ENCODE results near the gene DLK1.

The DLK1 gene

GRCh38 chr14:100778951-100779690 lies 52.4 kb downstream of the DLK1 start:
- Histone ChIP-seq H3K9me3 (ENCODE audit: insufficient read depth, low read depth, low read length) (no peaks in the 10 kb centered on the region), H3K4me1 (ENCODE audit: insufficient read depth, low read length) (no peaks in the 10 kb centered on the region), H3K36me3 (ENCODE audit: insufficient read depth, low read length) (no peaks in the 10 kb centered on the region), H3K27me3 (ENCODE audit: insufficient read depth, low read length) (no peaks in the 10 kb centered on the region), H3K27ac (ENCODE audit: low read depth, low read length) (no peak overlapping the region), H3K4me3 (ENCODE audit: low read length) (no peak overlapping the region), H3K9ac (ENCODE audit: low read depth, low read length) (no peak overlapping the region)
- WGBS = 96% methylated on average over 24 of the region's 24 CpGs

GRCh38 chr14:100779691-100780080 lies 53.0 kb downstream of the DLK1 start:
- H3K36me3 ChIP-seq (ENCODE audit: insufficient read depth, low read length) = no peaks in the 10 kb centered on the region
- no peaks in the 10 kb centered on the region for H3K9me3 ChIP-seq (ENCODE audit: insufficient read depth, low read depth, low read length)
- 96% methylated on average over 13 of the region's 13 CpGs for WGBS
- no peaks in the 10 kb centered on the region for H3K27me3 ChIP-seq (ENCODE audit: insufficient read depth, low read length)
- H3K9ac ChIP-seq (ENCODE audit: low read depth, low read length) = no peak overlapping the region
- H3K27ac ChIP-seq (ENCODE audit: low read depth, low read length) = no peak overlapping the region
- H3K4me1 ChIP-seq (ENCODE audit: insufficient read depth, low read length) = no peaks in the 10 kb centered on the region
- H3K4me3 ChIP-seq (ENCODE audit: low read length) = no peak overlapping the region

GRCh38 chr14:100780246-100780645 lies 53.6 kb downstream of the DLK1 start:
- H3K9ac ChIP-seq (ENCODE audit: low read depth, low read length) = no peak overlapping the region
- H3K27ac ChIP-seq (ENCODE audit: low read depth, low read length) = no peak overlapping the region
- no peaks in the 10 kb centered on the region for H3K36me3 ChIP-seq (ENCODE audit: insufficient read depth, low read length)
- H3K9me3 ChIP-seq (ENCODE audit: insufficient read depth, low read depth, low read length) = no peaks in the 10 kb centered on the region
- 97% methylated on average over 12 of the region's 12 CpGs for WGBS
- H3K27me3 ChIP-seq (ENCODE audit: insufficient read depth, low read length) = no peaks in the 10 kb centered on the region
- no peak overlapping the region for H3K4me3 ChIP-seq (ENCODE audit: low read length)
- H3K4me1 ChIP-seq (ENCODE audit: insufficient read depth, low read length) = no peaks in the 10 kb centered on the region

GRCh38 chr14:100780646-100781355 lies 54.1 kb downstream of the DLK1 start:
- H3K27ac ChIP-seq (ENCODE audit: low read depth, low read length) = no peak overlapping the region
- no peak overlapping the region for H3K9ac ChIP-seq (ENCODE audit: low read depth, low read length)
- no peaks in the 10 kb centered on the region for H3K9me3 ChIP-seq (ENCODE audit: insufficient read depth, low read depth, low read length)
- no peak overlapping the region for H3K4me3 ChIP-seq (ENCODE audit: low read length)
- H3K27me3 ChIP-seq (ENCODE audit: insufficient read depth, low read length) = no peaks in the 10 kb centered on the region
- H3K4me1 ChIP-seq (ENCODE audit: insufficient read depth, low read length) = no peaks in the 10 kb centered on the region
- 91% methylated on average over 10 of the region's 12 CpGs for WGBS
- H3K36me3 ChIP-seq (ENCODE audit: insufficient read depth, low read length) = no peaks in the 10 kb centered on the region

- Histone ChIP-seq H3K36me3 (ENCODE audit: insufficient read depth, low read length) (no peaks in the 10 kb centered on the region), H3K4me1 (ENCODE audit: insufficient read depth, low read length) (no peaks in the 10 kb centered on the region), H3K27ac (ENCODE audit: low read depth, low read length) (no peak overlapping the region), H3K4me3 (ENCODE audit: low read length) (no peak overlapping the region), H3K27me3 (ENCODE audit: insufficient read depth, low read length) (no peaks in the 10 kb centered on the region), H3K9me3 (ENCODE audit: insufficient read depth, low read depth, low read length) (no peaks in the 10 kb centered on the region), H3K9ac (ENCODE audit: low read depth, low read length) (no peak overlapping the region)
- WGBS = 92% methylated on average over 8 of the region's 8 CpGs
These were observed 55.3 kb downstream of the DLK1 start for GRCh38 chr14:100781952-100782351.

- Histone ChIP-seq H3K4me3 (ENCODE audit: low read length) (no peak overlapping the region), H3K4me1 (ENCODE audit: insufficient read depth, low read length) (no peaks in the 10 kb centered on the region), H3K27ac (ENCODE audit: low read depth, low read length) (no peak overlapping the region), H3K9ac (ENCODE audit: low read depth, low read length) (no peak overlapping the region), H3K36me3 (ENCODE audit: insufficient read depth, low read length) (no peaks in the 10 kb centered on the region), H3K9me3 (ENCODE audit: insufficient read depth, low read depth, low read length) (no peaks in the 10 kb centered on the region), H3K27me3 (ENCODE audit: insufficient read depth, low read length) (no peaks in the 10 kb centered on the region)
- WGBS = 80% methylated on average over 12 of the region's 13 CpGs
These were observed 56.0 kb downstream of the DLK1 start for GRCh38 chr14:100782516-100783320.

GRCh38 chr14:100783630-100784370 lies 57.1 kb downstream of the DLK1 start:
- Histone ChIP-seq H3K27ac (ENCODE audit: low read depth, low read length) (no peak overlapping the region), H3K4me3 (ENCODE audit: low read length) (no peak overlapping the region), H3K4me1 (ENCODE audit: insufficient read depth, low read length) (no peaks in the 10 kb centered on the region), H3K9me3 (ENCODE audit: insufficient read depth, low read depth, low read length) (no peaks in the 10 kb centered on the region), H3K9ac (ENCODE audit: low read depth, low read length) (no peak overlapping the region), H3K36me3 (ENCODE audit: insufficient read depth, low read length) (no peaks in the 10 kb centered on the region), H3K27me3 (ENCODE audit: insufficient read depth, low read length) (no peaks in the 10 kb centered on the region)
- WGBS = 93% methylated on average over 27 of the region's 27 CpGs

- no peak overlapping the region for H3K27ac ChIP-seq (ENCODE audit: low read depth, low read length)
- 95% methylated on average over 11 of the region's 11 CpGs for WGBS
- no peaks in the 10 kb centered on the region for H3K36me3 ChIP-seq (ENCODE audit: insufficient read depth, low read length)
- no peak overlapping the region for H3K9ac ChIP-seq (ENCODE audit: low read depth, low read length)
- H3K27me3 ChIP-seq (ENCODE audit: insufficient read depth, low read length) = no peaks in the 10 kb centered on the region
- H3K9me3 ChIP-seq (ENCODE audit: insufficient read depth, low read depth, low read length) = no peaks in the 10 kb centered on the region
- H3K4me3 ChIP-seq (ENCODE audit: low read length) = no peak overlapping the region
- no peaks in the 10 kb centered on the region for H3K4me1 ChIP-seq (ENCODE audit: insufficient read depth, low read length)
These were observed 58.0 kb downstream of the DLK1 start for GRCh38 chr14:100784523-100785337.

GRCh38 chr14:100785338-100785615 lies 58.6 kb downstream of the DLK1 start:
- WGBS = 92% methylated on average over 4 of the region's 4 CpGs

GRCh38 chr14:100785626-100786025 lies 58.9 kb downstream of the DLK1 start:
- H3K27ac ChIP-seq (ENCODE audit: low read depth, low read length) = no peak overlapping the region
- H3K4me1 ChIP-seq (ENCODE audit: insufficient read depth, low read length) = no peaks in the 10 kb centered on the region
- no peak overlapping the region for H3K4me3 ChIP-seq (ENCODE audit: low read length)
- WGBS = 92% methylated on average over 7 of the region's 7 CpGs
- no peaks in the 10 kb centered on the region for H3K9me3 ChIP-seq (ENCODE audit: insufficient read depth, low read depth, low read length)
- H3K36me3 ChIP-seq (ENCODE audit: insufficient read depth, low read length) = no peaks in the 10 kb centered on the region
- no peak overlapping the region for H3K9ac ChIP-seq (ENCODE audit: low read depth, low read length)
- H3K27me3 ChIP-seq (ENCODE audit: insufficient read depth, low read length) = no peaks in the 10 kb centered on the region

More at GRCh38 chr14:100785338-100785615, 58.6 kb downstream of the DLK1 start:
- Histone ChIP-seq H3K36me3 (ENCODE audit: insufficient read depth, low read length) (no peaks in the 10 kb centered on the region), H3K27ac (ENCODE audit: low read depth, low read length) (no peak overlapping the region), H3K4me1 (ENCODE audit: insufficient read depth, low read length) (no peaks in the 10 kb centered on the region), H3K9me3 (ENCODE audit: insufficient read depth, low read depth, low read length) (no peaks in the 10 kb centered on the region), H3K4me3 (ENCODE audit: low read length) (no peak overlapping the region), H3K27me3 (ENCODE audit: insufficient read depth, low read length) (no peaks in the 10 kb centered on the region), H3K9ac (ENCODE audit: low read depth, low read length) (no peak overlapping the region)

Data from HUES64 (cell line).